ENCODE data around the gene CASZ1. TPM values are rescaled to one million over a fixed set of nuclear protein-coding genes. Genes with fewer than 3 reads are reported as not detected.

The CASZ1 gene
- total and polyA plus RNA-seq, 12 donors: 19.5 to 79.8 (median 64.7) TPM

DNA sequence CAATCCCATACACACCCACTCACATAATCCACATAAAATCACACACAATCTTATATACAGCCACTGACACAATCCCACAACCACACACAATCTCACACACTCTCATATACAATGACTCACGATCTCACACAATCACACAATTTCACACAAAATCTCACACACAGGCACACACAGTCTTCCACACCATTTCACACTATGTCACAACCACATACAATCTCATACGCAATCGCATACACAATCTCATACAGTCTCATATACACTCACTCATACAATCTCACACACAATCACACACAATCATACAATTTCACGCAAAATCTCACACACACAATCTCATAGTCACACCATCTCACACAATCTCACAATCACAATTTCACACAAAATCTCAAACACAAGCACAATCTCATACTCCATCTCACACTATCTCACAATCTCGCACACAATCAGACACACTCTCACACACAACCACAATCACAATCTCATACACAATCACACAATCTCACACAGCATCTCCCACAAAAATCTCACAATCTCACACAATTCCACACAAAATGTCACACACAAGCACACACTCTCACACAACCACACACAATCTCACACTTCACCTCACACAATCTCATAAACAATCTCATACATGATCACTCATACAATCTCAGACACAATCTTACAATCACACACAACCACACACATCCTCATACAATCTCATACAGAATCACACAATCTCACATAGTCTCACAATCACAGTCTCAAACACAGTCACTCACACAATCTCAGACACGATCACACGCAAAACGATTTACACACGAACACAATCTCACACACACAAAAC lies 18.5 kb downstream of the CASZ1 start:
- no peak for ATAC-seq
- Histone ChIP-seq H3K36me3 (no peaks in the 10 kb centered on the region), H3K4me3 (no peak overlapping the region), H3K9me3 (no peaks in the 10 kb centered on the region), H3K27ac (no peak overlapping the region), H3K4me1 (peaks cover 0 to 90% (median 63%) of the 10 kb centered on the region in 9 donors), H3K27me3 (peaks cover 0 to 4% (median 0%) of the 10 kb centered on the region in 7 donors)
- intact Hi-C loops (cut with DNase I): no loop called here
- DNase-seq: no peak
- TF ChIP-seq, protein P1, sequence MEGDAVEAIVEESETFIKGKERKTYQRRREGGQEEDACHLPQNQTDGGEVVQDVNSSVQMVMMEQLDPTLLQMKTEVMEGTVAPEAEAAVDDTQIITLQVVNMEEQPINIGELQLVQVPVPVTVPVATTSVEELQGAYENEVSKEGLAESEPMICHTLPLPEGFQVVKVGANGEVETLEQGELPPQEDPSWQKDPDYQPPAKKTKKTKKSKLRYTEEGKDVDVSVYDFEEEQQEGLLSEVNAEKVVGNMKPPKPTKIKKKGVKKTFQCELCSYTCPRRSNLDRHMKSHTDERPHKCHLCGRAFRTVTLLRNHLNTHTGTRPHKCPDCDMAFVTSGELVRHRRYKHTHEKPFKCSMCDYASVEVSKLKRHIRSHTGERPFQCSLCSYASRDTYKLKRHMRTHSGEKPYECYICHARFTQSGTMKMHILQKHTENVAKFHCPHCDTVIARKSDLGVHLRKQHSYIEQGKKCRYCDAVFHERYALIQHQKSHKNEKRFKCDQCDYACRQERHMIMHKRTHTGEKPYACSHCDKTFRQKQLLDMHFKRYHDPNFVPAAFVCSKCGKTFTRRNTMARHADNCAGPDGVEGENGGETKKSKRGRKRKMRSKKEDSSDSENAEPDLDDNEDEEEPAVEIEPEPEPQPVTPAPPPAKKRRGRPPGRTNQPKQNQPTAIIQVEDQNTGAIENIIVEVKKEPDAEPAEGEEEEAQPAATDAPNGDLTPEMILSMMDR (IDR thresholded peaks at IDR 0.05): no peak
- 93 to 94% methylated on average over 9 of the region's 9 CpGs for WGBS, 2 donors

GRCh38 chr1:10776190-10776905 lies 20.1 kb downstream of the CASZ1 start:
- no peak for DNase-seq
- H3K4me3 ChIP-seq: no peak overlapping the region
- peaks cover 0 to 4% (median 0%) of the 10 kb centered on the region in 7 donors for H3K27me3 ChIP-seq
- TF ChIP-seq, protein P1 (IDR thresholded peaks at IDR 0.05): no peak
- WGBS, 2 donors: 61 to 68% methylated on average over 14 of the region's 14 CpGs
- H3K4me1 ChIP-seq: peaks cover 0 to 87% (median 62%) of the 10 kb centered on the region in 9 donors
- ATAC-seq: peak in 1 of 8 donors; percentile 8
- H3K9me3 ChIP-seq: no peaks in the 10 kb centered on the region
- no peak overlapping the region for H3K27ac ChIP-seq
- intact Hi-C loops (cut with DNase I): no loop called here
- H3K36me3 ChIP-seq: no peaks in the 10 kb centered on the region

GRCh38 chr1:10775763-10776162 lies 20.7 kb downstream of the CASZ1 start:
- no peak for DNase-seq
- peaks cover 0 to 82% (median 57%) of the 10 kb centered on the region in 9 donors for H3K4me1 ChIP-seq

More at GRCh38 chr1:10775763-10776162, 20.7 kb downstream of the CASZ1 start:
- Histone ChIP-seq H3K9me3 (no peaks in the 10 kb centered on the region), H3K27me3 (no peaks in the 10 kb centered on the region), H3K27ac (no peak overlapping the region), H3K4me3 (no peak overlapping the region), H3K36me3 (no peaks in the 10 kb centered on the region)
- TF ChIP-seq, protein P1 (IDR thresholded peaks at IDR 0.05): no peak
- intact Hi-C loops (cut with DNase I): no loop called here
- WGBS, 2 donors: 73 to 75% methylated on average over 9 of the region's 9 CpGs
- ATAC-seq: no peak
